Measurements from ENCODE around the gene NTM.
"Not testable (repeated sequence)": the region's sequence is repeated elsewhere in the genome, so short reads cannot be mapped to it uniquely, and the experiment has no call there.

Gene NTM

GRCh38 chr11:131672191-131672590 lies 301.8 kb downstream of the NTM start:
- Histone ChIP-seq H3K27ac (no peak overlapping the region), H3K4me3 (no peak overlapping the region)

GRCh38 chr11:131674051-131674755 lies 303.8 kb downstream of the NTM start:
- H3K4me3 ChIP-seq = no peak overlapping the region
- H3K27ac ChIP-seq = no peak overlapping the region

- H3K27ac ChIP-seq = no peak overlapping the region
- H3K4me3 ChIP-seq = no peak overlapping the region
Observed at GRCh38 chr11:131675121-131675888, 304.9 kb downstream of the NTM start.

GRCh38 chr11:131677828-131678470 lies 307.5 kb downstream of the NTM start:
- H3K4me3 ChIP-seq = no peak overlapping the region
- no peak overlapping the region for H3K27ac ChIP-seq

- Histone ChIP-seq H3K4me3 (no peak overlapping the region), H3K27ac (no peak overlapping the region)
Observed at GRCh38 chr11:131678658-131679340, 308.4 kb downstream of the NTM start.

- H3K27ac ChIP-seq, H3K4me3 ChIP-seq: not testable (repeated sequence)
Observed at GRCh38 chr11:131680448-131680847, 310.0 kb downstream of the NTM start.

GRCh38 chr11:131681920-131682319 lies 311.5 kb downstream of the NTM start:
- H3K27ac ChIP-seq = no peak overlapping the region
- no peak overlapping the region for H3K4me3 ChIP-seq

- no peak overlapping the region for H3K27ac ChIP-seq
- H3K4me3 ChIP-seq = no peak overlapping the region
Observed at GRCh38 chr11:131682373-131683015, 312.1 kb downstream of the NTM start.

GRCh38 chr11:131683131-131683530 lies 312.7 kb downstream of the NTM start:
- Histone ChIP-seq H3K27ac (no peak overlapping the region), H3K4me3 (no peak overlapping the region)

GRCh38 chr11:131683666-131684065 lies 313.3 kb downstream of the NTM start:
- Histone ChIP-seq H3K27ac (no peak overlapping the region), H3K4me3 (no peak overlapping the region)

- Histone ChIP-seq H3K27ac (no peak overlapping the region), H3K4me3 (no peak overlapping the region)
Observed at GRCh38 chr11:131684111-131685060, 314.0 kb downstream of the NTM start.

GRCh38 chr11:131685206-131685605 lies 314.8 kb downstream of the NTM start:
- no peak overlapping the region for H3K27ac ChIP-seq
- no peak overlapping the region for H3K4me3 ChIP-seq

- H3K4me3 ChIP-seq = no peak overlapping the region
- no peak overlapping the region for H3K27ac ChIP-seq
Observed at GRCh38 chr11:131685906-131686305, 315.5 kb downstream of the NTM start.

- no peak overlapping the region for H3K27ac ChIP-seq
- H3K4me3 ChIP-seq = no peak overlapping the region
Observed at GRCh38 chr11:131686836-131687235, 316.4 kb downstream of the NTM start.

GRCh38 chr11:131687291-131688047 lies 317.1 kb downstream of the NTM start:
- no peak overlapping the region for H3K4me3 ChIP-seq
- no peak overlapping the region for H3K27ac ChIP-seq

GRCh38 chr11:131688048-131688693 lies 317.8 kb downstream of the NTM start:
- no peak overlapping the region for H3K4me3 ChIP-seq
- no peak overlapping the region for H3K27ac ChIP-seq

- Histone ChIP-seq H3K4me3 (no peak overlapping the region), H3K27ac (no peak overlapping the region)
Observed at GRCh38 chr11:131689049-131689925, 318.9 kb downstream of the NTM start.

Measured in skin epidermis (tissue), 12 donors.